Jurkat, Clone E6-1 (cell line): ENCODE measurements around the gene ADGRB2.

Experiments used
- DNase-seq: peaks from one replicate; pipeline ENCODE4 v3.0.0-alpha.2; 2011; ENCODE audit warnings: low read depth, low spot score
- H3K4me3 ChIP-seq: 2 replicates; pipeline ENCODE4 v1.5.1; 2011; ENCODE audit warnings: mild to moderate bottlenecking, low read length, control low read depth, moderate library complexity

Gene ADGRB2

DNA sequence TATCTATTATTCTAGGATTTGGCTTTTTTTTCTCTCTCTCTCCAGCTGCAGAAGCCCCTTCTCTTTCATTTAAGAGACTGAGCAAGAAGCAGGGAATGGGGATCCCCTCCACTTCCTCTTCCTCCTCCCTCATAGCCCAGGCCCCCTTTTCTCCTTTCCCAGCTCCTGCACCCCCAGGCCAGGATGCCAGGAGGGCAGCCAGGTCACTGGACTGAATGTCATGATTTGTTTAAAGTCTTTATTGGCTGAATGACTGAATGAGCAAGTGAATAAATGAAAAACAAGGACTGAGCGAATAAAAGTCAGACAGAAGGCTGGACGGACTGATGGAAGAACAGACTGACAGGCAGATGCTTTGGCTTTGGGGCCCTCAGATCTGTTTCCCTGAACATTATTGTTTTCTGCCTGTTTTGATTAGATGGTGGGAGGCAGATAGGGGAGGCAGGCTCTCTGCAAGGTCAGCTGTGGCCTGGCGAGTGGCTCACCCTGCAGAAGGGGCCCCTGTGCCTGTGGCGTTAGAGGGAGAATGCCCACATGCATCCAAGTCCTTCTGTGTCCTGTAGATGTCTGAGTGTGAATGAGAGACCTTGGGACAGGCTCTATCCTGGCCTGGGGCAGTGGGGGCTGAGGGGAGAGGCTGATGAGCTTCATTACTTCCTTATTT lies 20.3 kb upstream of the ADGRB2 start:
- no peak overlapping the region for H3K4me3 ChIP-seq
- no peak for DNase-seq

DNA sequence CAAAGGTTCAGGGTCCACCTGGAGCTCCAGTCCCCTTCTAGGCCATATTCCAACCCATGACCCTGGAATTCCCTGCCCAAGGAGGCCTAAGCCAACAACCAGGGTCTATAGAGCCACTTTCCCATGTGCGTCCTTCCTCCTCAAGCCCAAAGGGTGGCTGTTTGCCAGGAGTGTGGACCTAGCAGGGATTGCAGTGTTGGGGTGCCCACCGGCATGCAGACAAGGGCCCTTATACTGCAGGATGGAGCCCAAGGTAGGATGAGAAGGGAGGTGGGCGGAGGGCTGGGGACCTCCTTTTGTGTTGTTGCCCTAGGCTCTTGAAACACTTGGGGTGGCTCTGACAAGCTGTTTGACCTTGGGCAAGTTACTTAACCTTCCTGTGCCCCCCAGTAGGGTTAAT lies 19.7 kb upstream of the ADGRB2 start:
- DNase-seq, result no peak

DNA sequence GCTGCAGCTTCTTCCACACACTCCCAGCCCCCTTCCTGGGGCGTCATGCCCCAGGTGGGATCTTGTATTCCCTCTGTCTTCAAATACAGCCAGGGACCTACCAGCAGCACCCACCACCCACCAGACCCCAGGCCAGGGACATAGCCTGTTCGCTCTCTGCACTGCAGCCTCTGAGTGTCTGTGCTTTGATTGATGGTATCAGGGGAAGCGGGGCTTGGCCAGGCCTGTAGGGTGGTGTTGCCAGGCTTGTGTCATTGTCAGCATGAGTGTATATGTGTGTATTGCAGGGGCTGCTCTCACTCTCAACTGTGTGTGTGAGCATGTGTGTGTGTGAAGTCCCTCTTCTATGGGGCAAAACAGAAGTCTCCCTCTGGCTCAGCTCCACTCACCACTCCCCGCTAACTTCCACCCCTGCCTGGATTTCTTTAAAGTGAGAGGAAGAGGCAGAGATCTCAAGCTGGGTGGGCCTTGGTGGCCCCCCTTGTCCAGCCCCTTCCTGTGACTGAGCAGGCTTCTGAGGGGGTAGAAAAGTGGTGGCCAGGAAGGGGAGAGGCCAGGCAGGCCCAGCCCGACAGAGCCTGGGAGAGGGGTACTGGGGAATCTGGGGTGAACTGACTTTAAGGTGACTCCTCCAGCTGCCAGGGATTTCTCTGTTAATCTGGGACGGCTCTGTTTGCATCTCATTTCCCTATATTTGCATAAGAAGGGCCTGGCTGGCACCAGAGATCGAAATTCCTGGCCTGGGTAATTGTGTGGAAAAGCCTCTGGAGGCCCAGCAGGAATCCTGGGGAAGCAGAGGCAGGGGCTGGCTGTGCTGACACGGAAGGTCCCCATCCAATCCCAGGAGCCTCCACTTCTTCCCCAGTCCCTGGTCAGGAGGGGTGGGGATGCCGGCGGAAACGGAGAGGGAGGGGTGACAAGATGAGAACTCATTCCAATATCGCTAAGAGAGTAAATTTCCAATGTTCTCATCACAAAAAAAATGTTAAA lies 18.6 kb upstream of the ADGRB2 start:
- no peak for DNase-seq
- no peak overlapping the region for H3K4me3 ChIP-seq

More for the DNA sequence above, 19.7 kb upstream of the ADGRB2 start:
- H3K4me3 ChIP-seq, result no peak overlapping the region

DNA sequence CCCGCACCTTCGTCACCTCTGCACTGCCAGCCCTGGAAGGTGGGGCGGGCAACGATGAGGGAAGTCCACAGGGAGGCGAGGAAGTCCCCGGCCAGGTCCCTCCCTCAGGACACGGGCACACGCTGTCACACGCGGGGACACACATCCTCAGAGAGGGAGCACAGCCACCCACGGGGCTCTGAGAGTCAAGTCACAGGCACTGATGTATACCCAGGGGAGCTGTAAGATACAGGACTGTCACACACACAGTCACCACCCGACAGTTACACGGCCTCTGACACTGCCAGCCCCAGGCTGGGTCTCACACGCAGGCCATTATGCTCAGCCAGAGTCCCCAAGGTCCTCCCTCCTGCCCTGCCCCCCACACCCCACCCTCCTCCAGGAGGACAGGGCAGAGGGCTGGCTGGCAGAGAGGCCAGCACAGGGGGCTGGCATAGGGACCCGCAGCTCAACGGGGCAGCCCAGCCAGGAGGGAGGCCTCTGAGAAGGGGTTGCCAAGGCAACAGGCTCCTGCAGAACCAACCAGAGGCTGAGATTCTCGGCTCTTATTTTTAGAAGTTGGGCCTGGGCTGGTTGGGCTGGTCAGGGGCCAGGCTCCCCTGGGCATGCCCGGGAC lies 17.7 kb upstream of the ADGRB2 start:
- no peak for DNase-seq
- no peak overlapping the region for H3K4me3 ChIP-seq

DNA sequence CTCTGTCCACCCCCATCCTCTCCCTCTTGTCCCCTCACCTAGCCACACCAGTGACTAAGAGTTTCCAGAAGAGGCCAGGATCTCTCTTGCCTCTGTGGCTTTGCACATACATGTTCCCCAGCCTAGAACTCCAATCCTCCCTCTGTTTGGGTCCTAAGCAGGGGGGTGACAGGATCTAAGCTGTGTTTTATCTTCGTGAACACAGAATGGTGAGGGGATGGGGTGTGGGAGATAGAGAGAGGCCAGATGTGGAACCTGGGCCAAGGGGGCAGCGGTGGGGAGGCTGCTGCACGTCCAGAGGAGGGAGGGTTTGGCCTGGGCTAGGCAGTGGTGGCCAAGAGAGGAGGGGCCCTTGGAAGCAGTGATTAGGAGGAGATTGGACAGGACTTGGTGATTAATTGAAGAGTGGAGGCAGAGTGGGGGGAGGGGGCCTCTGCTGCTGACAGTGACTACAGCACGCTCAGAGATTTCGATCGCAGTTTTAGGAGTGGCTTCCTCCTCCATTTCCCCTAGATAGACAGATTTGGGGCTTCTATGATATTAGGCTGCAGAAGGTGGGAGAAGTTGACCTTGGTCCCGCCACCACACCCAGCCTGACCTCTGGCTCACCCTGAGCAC lies 17.1 kb upstream of the ADGRB2 start:
- no peak for DNase-seq
- no peak overlapping the region for H3K4me3 ChIP-seq

DNA sequence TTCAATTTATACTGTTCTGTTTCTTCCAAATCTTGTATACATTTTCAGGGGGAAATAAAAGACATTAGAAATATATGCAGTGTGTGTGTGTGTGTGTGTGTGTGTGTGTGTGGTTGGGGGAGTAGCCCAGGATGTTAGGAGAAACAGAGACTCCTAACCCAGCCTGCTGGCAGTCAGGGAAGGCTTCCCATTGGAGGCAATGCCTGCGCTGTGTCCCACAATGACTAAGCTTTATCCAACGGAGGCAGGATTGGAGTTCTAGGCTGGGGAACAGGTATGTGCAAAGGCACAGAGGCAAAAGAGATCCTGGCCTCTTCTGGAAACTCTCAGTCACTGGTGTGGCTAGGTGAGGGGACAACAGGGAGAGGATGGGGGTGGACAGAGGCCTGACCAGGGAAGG lies 16.5 kb upstream of the ADGRB2 start:
- no peak overlapping the region for H3K4me3 ChIP-seq
- no peak for DNase-seq

DNA sequence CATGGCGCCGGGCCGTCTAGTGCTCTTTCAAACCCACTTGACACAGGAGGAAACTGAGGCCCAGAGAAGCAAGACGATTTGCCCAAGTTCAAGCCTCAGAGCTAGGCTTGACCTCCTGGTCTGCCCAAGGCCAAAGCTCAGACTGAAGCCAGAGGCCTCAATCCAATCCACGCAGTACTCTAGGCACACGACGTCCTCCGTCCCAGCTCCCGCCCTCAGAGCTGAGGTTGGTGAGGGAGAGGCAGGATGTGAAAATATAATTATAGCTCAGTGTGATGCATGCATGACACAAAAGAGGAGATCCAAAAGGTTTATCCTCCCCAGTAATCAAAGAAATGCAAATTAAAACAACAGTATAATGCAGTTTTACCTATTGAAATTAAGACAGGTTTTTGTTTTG lies 15.5 kb upstream of the ADGRB2 start:
- no peak for DNase-seq
- H3K4me3 ChIP-seq, result no peak overlapping the region

DNA sequence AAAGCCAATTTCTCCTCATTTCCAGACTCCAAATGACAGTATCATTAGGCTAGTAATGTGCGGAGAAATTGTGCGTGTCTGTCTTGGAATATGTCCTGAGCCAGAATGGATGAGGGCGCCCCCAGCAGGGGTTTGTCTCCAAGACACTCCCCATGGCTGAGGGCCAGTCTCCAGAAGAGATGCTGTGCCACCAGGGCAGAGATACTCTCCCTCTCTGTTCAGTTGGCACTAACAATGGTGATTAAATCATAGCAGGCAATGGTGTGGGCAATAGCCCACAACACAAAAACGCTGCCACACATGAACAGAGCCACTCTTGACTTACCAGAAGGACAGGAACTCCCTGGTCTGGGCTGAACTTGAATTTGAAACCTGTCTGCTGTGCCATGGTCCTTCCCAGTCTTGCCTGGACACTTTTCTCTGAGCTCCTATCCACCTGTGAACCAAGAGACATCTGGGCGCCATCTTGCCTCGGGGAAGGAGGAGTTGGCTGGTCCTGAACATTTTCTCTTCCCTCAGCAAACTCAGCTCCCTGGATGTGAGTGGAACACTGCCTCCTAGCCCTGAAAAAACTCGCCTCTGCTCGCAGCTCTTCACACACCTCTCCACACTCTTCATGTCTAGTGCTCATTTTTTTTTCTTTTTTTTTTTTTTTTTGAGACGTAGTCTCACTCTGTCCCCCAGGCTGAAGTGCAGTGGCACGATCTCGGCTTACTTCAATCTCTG lies 14.8 kb upstream of the ADGRB2 start:
- no peak overlapping the region for H3K4me3 ChIP-seq
- no peak for DNase-seq

DNA sequence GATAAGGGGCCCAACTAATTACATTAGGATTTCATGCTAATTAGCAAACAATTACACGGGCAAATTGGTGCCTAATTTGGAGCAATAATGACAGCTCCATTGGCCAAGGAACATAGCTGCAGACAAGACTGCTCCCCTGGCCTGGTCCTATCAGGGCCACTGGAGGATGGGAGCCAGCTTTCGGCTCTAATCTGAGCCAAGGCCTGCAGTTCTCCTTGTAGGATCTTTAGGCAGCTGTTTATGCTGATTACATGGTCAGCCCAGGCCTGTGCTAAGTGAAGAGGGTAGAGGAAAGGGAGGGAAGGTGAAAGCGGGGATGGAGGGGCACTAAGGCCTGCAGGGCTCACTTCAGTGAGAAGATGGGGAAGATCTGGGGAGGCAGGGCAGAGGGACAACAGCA lies 12.4 kb upstream of the ADGRB2 start:
- no peak for DNase-seq
- H3K4me3 ChIP-seq, result no peak overlapping the region

DNA sequence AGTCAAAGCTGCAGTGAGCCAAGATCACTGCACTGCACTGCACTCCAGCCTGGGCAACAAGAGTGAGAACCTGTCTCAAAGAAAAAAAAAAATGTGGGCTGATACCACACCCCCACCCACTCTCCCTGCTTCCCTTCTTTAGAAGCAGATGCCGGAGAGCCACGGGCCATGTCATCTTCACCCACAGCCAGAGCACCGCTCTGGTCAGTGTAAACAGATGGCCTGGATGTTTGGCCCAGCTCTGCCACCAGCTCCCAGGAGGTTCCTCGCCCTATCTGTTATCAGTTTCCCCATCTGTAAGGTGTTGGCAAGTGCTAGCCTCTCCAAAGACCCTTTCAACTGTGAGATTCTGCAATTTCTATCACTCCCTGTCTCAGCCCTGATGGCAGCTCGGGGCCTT lies 11.9 kb upstream of the ADGRB2 start:
- no peak for DNase-seq
- no peak overlapping the region for H3K4me3 ChIP-seq

DNA sequence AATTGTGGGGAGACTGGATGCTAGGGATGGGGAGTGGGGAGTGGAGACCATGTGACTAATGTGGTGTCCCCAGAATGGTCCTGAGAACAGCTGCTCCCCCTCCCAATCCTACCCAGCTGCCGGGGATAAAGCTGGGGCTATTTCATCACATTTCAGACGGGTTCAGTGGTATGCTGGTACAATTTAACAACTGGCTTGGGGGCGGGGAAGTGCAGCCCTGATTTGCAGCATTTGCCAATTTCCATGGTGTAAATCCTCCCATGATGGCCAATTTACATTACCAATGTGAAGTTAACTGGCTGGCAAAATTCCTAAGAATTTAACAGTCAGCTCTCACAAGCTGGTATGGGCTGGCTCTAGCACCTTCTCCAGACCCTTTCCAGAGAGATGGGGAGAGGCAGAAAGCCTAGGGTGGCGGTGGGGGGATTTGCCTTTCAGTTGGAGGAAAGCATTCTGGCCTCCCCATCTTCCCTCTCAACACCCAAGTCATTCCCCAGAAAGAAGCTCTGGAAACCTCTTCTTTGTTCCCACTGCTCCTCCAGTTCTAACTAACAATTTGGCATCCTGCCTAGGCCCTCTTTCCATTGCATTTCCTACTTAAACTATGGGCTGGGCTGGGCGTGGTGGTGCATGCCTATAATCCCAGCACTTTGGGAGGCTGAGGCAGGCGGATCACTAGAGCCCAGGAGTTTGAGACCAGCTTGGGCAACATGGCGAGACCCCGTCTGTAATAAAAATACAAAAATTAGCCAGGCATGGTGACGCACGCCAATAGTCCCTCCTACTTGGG lies 11.3 kb upstream of the ADGRB2 start:
- DNase-seq, result no peak
- H3K4me3 ChIP-seq, result no peak overlapping the region

DNA sequence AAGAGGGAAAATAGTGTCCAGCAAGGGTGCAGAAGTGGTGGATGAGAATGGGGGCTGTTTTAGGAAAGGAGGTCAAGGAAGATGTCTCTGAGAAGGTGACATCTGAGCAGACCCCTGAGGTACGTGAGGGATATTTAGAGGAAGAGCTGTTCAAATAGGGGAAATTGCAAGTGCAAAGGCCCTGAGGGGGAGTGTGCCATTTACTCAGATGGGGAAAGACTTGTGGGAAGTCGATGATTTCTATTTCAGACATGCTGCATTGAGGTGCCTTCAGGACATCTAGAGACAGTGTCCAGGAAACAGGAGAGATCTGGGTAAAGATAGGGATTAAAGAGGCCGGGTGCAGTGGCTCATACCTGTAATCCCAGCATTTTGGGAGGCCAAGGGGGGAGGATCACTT lies 10.4 kb upstream of the ADGRB2 start:
- DNase-seq, result no peak
- H3K4me3 ChIP-seq, result no peak overlapping the region

DNA sequence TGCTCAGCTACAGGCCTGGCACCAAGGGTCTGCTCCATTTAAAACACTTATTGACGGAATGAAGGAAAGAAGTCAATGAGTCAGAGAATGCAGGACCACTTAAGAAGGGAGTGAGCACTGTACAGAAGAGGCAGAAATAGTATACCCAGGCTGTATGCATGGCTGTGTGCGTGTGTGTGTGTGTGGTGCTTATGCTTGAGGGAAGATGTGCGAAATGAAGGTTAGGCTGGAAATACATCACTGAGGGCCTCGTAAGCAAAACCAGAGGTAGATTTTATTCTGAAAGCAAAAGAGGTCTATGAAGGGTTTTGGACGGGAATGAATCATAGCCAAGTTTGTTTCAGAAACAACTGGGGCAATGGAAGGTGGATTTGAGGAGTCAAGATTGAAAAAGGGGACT lies 9.7 kb upstream of the ADGRB2 start:
- no peak overlapping the region for H3K4me3 ChIP-seq
- no peak for DNase-seq

DNA sequence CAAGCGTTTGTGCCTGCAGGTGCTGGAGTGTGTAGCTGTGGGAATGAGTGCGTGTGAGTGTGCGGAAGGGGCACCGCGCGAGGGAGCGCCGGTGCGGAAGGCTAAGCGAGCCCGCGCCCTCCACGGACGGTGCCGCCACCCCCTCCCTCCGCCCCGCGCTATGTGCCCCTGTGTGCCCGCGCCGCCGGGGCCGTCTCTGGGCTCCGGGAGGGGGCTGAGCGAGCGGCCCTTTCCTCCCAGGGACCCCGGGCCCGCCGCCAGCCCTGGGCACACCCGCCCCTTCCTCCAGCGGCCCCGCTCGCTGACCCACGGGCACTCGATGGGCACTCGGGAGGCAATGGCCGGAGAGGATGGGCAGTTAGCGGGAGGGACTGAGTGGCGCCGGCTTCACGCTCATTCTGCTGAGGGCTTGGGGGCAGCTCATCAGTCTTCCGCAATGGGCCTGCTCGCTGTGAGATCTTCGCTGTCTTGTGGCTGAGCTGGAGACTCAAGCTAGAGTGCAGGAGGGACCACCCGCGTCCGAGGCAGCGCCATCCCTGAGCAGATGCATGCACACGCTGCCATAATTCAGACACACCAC lies 8.6 kb upstream of the ADGRB2 start:
- no peak for DNase-seq
- no peak overlapping the region for H3K4me3 ChIP-seq

DNA sequence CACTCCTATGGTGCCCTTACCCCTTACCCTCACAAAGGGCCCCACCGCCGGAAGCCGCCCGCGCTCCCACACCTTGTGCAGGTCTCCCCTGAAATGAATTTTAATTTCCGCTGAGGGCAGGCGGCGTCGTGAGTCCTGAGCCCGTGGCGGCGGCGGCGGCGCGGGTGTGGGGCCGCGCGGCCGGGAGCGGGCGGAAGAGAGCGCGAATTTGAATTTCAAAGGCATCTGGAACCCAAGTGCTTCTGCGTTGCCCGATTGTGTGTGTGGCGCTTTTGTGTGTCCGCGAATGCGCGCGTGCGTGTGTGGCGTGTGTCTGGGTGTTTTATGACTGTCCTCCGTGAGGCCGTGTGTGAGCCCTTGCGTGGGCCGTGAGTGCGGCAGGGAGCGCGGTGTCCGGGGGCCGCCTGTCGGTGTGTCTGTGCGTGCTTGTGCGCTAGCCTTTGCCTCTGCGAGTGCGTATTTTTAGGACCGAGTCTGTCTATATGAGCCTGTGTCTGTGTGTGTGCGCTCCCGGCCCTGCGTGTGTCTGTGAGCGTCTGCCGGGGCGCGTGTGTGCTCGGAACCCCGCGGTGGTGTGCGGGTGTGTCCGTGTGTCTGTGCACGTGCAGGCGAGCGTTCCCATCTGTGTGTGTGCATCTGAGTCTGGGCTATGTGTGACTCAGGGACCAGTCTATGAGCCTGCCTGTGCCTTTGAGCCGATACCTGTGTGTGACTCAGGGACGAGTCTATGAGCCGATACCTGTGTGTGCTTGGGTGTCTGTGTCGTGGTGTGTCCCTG lies 7.9 kb upstream of the ADGRB2 start:
- no peak overlapping the region for H3K4me3 ChIP-seq
- no peak for DNase-seq

DNA sequence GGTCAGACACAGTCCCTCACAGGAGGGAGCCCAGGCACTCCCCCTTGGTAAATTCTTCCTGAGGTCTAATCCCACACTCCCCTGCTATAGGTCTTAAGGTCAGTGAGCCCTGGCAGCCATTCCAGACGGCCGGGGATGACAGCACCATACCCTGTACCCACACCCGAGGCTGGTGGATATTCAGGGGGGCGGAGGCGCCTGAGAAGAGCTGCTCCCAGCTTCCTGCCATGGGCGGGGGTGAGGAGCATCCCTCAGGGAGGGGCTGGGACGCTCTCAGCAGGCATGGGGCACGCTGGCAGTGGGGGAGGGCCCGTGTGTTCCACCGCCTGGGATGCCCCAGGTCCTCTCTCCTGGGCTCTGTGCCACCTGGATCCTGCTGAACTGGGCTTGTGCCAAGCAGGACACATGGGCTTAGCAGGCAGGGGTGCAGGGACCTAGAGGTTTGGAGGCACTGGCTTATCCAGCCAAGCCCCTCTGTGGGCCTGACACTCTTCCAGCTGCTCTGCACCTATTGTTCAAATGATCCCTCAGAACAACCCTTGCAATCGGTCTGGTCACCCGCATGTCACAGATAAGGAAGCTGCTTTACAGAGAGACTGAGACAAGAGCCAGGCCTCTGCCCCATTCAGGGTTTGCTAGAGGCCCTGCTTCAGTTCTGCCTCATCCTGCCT lies 5.7 kb upstream of the ADGRB2 start:
- no peak for DNase-seq
- H3K4me3 ChIP-seq, result no peak overlapping the region
